Fibroblast of villous mesenchyme (primary cell): Measurements from ENCODE around the gene TIMP2. TPM values are rescaled to one million over a fixed set of nuclear protein-coding genes. Genes with fewer than 3 reads are reported as not detected.

Source experiments
- DNase-seq: peaks from one replicate; pipeline ENCODE4 v3.0.0-alpha.2; 2010; ENCODE audit warnings: low read depth
- H3K4me3 ChIP-seq: 2 replicates; pipeline ENCODE4 v1.5.1; 2011; ENCODE audit warnings: low read depth, mild to moderate bottlenecking, low read length
- total RNA-seq: library from RNA; depleted of rRNA; stranded (reverse); fragments of >200 nt; gene quantifications from 2 replicates; pipeline ENCODE4 v1.2.3, GENCODE V29; 2012
- TF ChIP-seq, protein P1 (sequence below): IDR thresholded peaks from 2 replicates; pipeline ENCODE4 v1.5.1; 2012; ENCODE audit warnings: low read depth, mild to moderate bottlenecking, low read length; ENCODE audit not compliant: insufficient read depth

The TIMP2 gene
- total RNA-seq, 1 donor: 189 TPM

DNA sequence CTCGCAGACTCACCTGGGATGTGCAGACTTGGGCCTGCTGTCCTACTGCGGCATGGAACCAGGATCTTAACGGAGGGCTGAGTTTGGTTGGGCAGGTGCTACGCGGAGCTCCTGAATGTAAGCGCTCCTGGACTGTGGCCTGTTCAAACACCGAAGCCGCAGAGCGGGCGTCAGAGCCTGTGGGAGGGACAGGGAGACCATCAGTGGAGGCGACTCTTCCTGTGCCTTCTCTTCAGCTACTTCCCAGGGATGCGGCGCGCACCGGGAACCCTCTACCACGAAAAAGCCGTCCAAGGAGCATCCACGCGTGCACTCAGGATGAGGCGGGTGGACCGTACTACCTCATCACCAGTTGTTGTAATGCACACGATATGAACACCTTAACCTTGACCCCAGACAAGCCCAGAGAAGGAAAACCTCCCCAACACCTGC is 86.6 kb downstream of the TIMP2 start:
- DNase-seq: no peak
- no peak overlapping the region for H3K4me3 ChIP-seq
- TF ChIP-seq, protein P1, sequence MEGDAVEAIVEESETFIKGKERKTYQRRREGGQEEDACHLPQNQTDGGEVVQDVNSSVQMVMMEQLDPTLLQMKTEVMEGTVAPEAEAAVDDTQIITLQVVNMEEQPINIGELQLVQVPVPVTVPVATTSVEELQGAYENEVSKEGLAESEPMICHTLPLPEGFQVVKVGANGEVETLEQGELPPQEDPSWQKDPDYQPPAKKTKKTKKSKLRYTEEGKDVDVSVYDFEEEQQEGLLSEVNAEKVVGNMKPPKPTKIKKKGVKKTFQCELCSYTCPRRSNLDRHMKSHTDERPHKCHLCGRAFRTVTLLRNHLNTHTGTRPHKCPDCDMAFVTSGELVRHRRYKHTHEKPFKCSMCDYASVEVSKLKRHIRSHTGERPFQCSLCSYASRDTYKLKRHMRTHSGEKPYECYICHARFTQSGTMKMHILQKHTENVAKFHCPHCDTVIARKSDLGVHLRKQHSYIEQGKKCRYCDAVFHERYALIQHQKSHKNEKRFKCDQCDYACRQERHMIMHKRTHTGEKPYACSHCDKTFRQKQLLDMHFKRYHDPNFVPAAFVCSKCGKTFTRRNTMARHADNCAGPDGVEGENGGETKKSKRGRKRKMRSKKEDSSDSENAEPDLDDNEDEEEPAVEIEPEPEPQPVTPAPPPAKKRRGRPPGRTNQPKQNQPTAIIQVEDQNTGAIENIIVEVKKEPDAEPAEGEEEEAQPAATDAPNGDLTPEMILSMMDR: no peak

DNA sequence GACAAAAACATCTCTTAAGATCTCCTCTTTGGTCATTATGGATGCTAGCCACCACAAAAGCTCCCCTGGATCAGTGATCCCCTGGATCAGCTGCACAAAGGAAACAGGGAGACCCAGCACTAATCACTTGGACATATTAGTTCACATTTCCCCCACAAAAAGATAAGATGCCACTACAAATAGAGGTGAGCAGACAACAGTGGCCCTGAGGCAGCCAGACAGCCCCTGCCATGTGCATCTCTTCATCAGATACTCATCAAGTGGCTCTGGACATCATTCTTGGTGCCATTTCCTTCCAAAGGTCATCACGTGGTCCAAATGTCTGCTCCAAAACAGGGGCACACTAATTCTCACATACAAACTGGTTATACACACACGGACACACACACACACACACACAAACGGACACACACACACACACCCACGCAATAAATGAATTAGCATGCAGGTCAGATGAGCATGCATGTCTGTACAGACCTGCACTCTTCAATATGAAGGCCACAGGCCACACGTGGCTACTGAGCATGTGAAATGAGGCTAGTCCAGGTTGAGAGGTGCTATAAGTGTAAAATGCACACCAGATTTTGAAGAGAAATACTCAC is 88.7 kb downstream of the TIMP2 start:
- no peak for DNase-seq
- TF ChIP-seq, protein P1: no peak
- H3K4me3 ChIP-seq: no peak overlapping the region

DNA sequence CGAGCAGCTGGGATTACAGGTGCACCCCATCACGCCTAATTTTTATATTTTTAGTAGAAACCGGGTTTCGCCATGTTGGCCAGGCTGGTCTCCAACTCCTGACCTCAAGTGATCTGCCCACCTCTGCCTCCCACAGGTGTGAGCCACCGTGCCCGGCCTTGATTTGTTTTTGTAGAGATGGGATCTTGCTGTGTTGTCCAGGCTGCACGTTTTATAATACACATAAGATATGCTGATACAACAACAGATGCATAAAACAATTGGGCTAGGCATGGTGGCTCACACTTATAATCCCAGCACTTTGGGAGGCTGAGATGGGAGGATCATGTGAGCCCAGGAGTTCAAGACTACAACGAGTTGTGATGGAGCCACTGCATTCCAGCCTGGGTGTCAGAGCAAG is 90.6 kb downstream of the TIMP2 start:
- TF ChIP-seq, protein P1: no peak
- DNase-seq: no peak
- H3K4me3 ChIP-seq: no peak overlapping the region

- TF ChIP-seq, protein P1: no peak
- no peak for DNase-seq
- H3K4me3 ChIP-seq: no peak overlapping the region
Measured at GRCh38 chr17:78832541-78832810, 92.7 kb downstream of the TIMP2 start.

- H3K4me3 ChIP-seq: no peak overlapping the region
- TF ChIP-seq, protein P1: no peak
- DNase-seq: no peak
Measured at GRCh38 chr17:78831688-78832540, 93.3 kb downstream of the TIMP2 start.

GRCh38 chr17:78829477-78829876 is 95.7 kb downstream of the TIMP2 start:
- TF ChIP-seq, protein P1: no peak

More at GRCh38 chr17:78829477-78829876, 95.7 kb downstream of the TIMP2 start:
- H3K4me3 ChIP-seq: no peak overlapping the region
- no peak for DNase-seq
